GM23248 (cell line): ENCODE results near the gene TNFAIP8L1. TPM values are rescaled to one million over a fixed set of nuclear protein-coding genes. Genes with fewer than 3 reads are reported as not detected.

Experiments
- DNase-seq: peaks from one replicate; pipeline ENCODE4 v3.0.0-alpha.2; 2015
- H2AFZ ChIP-seq: fragments of 200-600 bp; sonication (generic); 2 replicates; pipeline ENCODE4 v1.6.1; 2016; ENCODE audit warnings: antibody characterized with exemption
- H3F3A ChIP-seq: fragments of 200-600 bp; sonication (generic); 2 replicates; pipeline ENCODE4 v1.6.1; 2016; ENCODE audit warnings: mild to moderate bottlenecking, antibody characterized with exemption, mixed run types; ENCODE audit not compliant: insufficient read depth
- H3K27ac ChIP-seq: fragments of 200-600 bp; sonication (generic); 2 replicates; pipeline ENCODE4 v1.5.1; 2016; ENCODE audit warnings: mild to moderate bottlenecking
- H3K27me3 ChIP-seq: fragments of 200-600 bp; sonication (generic); replicated peaks from 2 replicates; pipeline ENCODE4 v1.6.1; 2016; ENCODE audit warnings: mild to moderate bottlenecking; ENCODE audit not compliant: insufficient read depth
- H3K36me3 ChIP-seq: fragments of 200-600 bp; sonication (generic); 2 replicates; pipeline ENCODE4 v1.6.1; 2016; ENCODE audit warnings: low read depth, mild to moderate bottlenecking
- H3K4me1 ChIP-seq: fragments of 200-600 bp; sonication (generic); 2 replicates; pipeline ENCODE4 v1.6.1; 2016; ENCODE audit warnings: mild to moderate bottlenecking; ENCODE audit not compliant: insufficient read depth
- H3K4me2 ChIP-seq: fragments of 200-600 bp; sonication (generic); one replicate; pipeline ENCODE4 v1.6.1; 2016; ENCODE audit warnings: mild to moderate bottlenecking; ENCODE audit not compliant: unreplicated experiment
- H3K4me3 ChIP-seq: fragments of 200-600 bp; sonication (generic); 2 replicates; pipeline ENCODE4 v1.5.1; 2016; ENCODE audit warnings: mild to moderate bottlenecking
- H3K79me2 ChIP-seq: fragments of 200-600 bp; sonication (generic); 2 replicates; pipeline ENCODE4 v1.6.1; 2016; ENCODE audit warnings: mild to moderate bottlenecking; ENCODE audit not compliant: insufficient read depth
- H3K9ac ChIP-seq: fragments of 200-600 bp; sonication (generic); 2 replicates; pipeline ENCODE4 v1.6.1; 2016; ENCODE audit warnings: mild to moderate bottlenecking
- H3K9me2 ChIP-seq: fragments of 200-600 bp; sonication (generic); 2 replicates; pipeline ENCODE4 v1.6.1; 2016; ENCODE audit warnings: mixed run types, mild to moderate bottlenecking, moderate library complexity; ENCODE audit not compliant: insufficient read depth
- H3K9me3 ChIP-seq: fragments of 200-600 bp; sonication (generic); one replicate; pipeline ENCODE4 v1.6.1; 2017; ENCODE audit warnings: low read depth
- H4K20me1 ChIP-seq: fragments of 200-600 bp; sonication (generic); 2 replicates; pipeline ENCODE4 v1.6.0; 2016; ENCODE audit not compliant: insufficient read depth
- EZH2 ChIP-seq: fragments of 200-600 bp; sonication (generic); IDR thresholded peaks from 2 replicates; pipeline ENCODE4 v1.6.1; 2018; ENCODE audit warnings: antibody characterized with exemption, mild to moderate bottlenecking; ENCODE audit not compliant: insufficient read depth, poor library complexity, severe bottlenecking
- EZH2phosphoT487 ChIP-seq: fragments of 200-600 bp; sonication (generic); IDR thresholded peaks from 2 replicates; pipeline ENCODE4 v1.6.1; 2018; ENCODE audit warnings: antibody characterized with exemption, moderate library complexity, mild to moderate bottlenecking, low read depth; ENCODE audit not compliant: insufficient read depth
- WGBS, 2 experiments: methylation state at CpG; one replicate each; pipeline ENCODE4 v1.1.6; 2015 to 2017; ENCODE audit warnings: low lambda C conversion rate in 2 of 2, low coverage in 1 of 2; ENCODE audit errors: missing lambda C conversion rate in 2 of 2; 5-methylcytosine and 5-hydroxymethylcytosine counted together
- in situ Hi-C: fragments of 300-500 bp; cut with MboI; formaldehyde crosslinking; loops from 2 replicates; pipeline ENCODE4 v1.15.0; 2020
- polyA plus RNA-seq: library from polyadenylated mRNA; unstranded; fragments of >200 nt; fragmentation: Nextera tagmentation; extraction: Ambion mirVana; gene quantifications from 2 replicates; pipeline ENCODE4 v1.2.1, GENCODE V29; 2016
- total RNA-seq: library from RNA; depleted of rRNA; stranded (reverse); fragments of >200 nt; shearing (Covaris generic); gene quantifications from 2 replicates; pipeline ENCODE4 v1.2.3, GENCODE V29; 2014

TNFAIP8L1 gene
- total and polyA plus RNA-seq, 2 experiments from 2014 or later = 0.86 to 2.0 TPM

GRCh38 chr19:4657835-4658234, 18.5 kb downstream of the TNFAIP8L1 start:
- H4K20me1 ChIP-seq = no peaks in the 10 kb centered on the region
- H3K9me3 ChIP-seq = no peaks in the 10 kb centered on the region
- no peaks in the 10 kb centered on the region for H3K79me2 ChIP-seq
- no peaks in the 10 kb centered on the region for H3K4me1 ChIP-seq
- TF ChIP-seq EZH2phosphoT487 (no peak), EZH2 (no peak)
- in situ Hi-C loops = no loop called here
- no peak overlapping the region for H3K4me2 ChIP-seq
- H3K36me3 ChIP-seq = peaks cover 18% of the 10 kb centered on the region; the same call in 1 of the 2 replicates
- no peak overlapping the region for H2AFZ ChIP-seq
- H3K9me2 ChIP-seq = no peaks in the 10 kb centered on the region
- no peak overlapping the region for H3K27ac ChIP-seq
- no peak overlapping the region for H3K9ac ChIP-seq
- no peak for DNase-seq
- H3K27me3 ChIP-seq = no peaks in the 10 kb centered on the region
- H3F3A ChIP-seq = 0 out of 2 replicates have a peak, but pooled peaks cover 4% of the 10 kb centered on the region
- WGBS, 2 experiments = 98 to 99% methylated on average over 8 of the region's 8 CpGs
- H3K4me3 ChIP-seq = no peak overlapping the region

DNA sequence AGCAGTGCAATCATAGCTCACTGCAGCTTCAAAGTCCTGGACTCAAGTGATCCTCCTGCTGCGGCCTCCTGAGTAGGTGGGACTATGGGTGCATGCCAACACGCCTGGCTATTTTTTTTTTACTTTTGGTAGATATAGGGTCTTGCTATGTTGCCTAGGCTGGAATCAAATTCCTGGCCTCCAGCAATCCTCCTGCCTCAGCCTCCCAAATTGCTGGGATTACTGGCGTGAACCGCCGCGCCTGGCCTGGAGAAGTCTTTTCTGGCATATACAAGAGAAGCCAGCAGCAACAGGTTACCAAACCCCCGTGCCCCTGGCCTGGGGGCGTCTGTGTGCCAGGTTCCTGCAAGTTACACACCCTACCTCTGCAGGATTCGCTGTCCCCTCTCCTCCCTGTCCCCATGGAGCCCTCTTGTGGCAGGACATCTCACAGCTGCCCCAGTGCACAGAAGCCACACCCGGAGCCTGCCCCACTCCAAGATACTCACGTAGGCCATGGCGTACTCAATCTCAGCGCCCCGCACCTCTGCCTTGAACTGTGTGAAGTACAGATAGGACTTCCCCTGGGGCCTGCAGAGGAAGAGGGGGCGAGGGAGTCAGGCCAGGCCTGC, 21.0 kb downstream of the TNFAIP8L1 start:
- peaks cover 15% of the 10 kb centered on the region for H3K79me2 ChIP-seq
- no peak overlapping the region for H3K9ac ChIP-seq
- H2AFZ ChIP-seq = no peak overlapping the region
- 0 out of 2 replicates have a peak, but pooled peaks cover 2% of the 10 kb centered on the region for H3F3A ChIP-seq
- no peaks in the 10 kb centered on the region for H3K27me3 ChIP-seq
- H3K27ac ChIP-seq = no peak overlapping the region
- H3K36me3 ChIP-seq = peaks cover 23% of the 10 kb centered on the region; the same call in 1 of the 2 replicates
- H3K9me2 ChIP-seq = no peaks in the 10 kb centered on the region
- no peaks in the 10 kb centered on the region for H3K4me1 ChIP-seq
- H3K4me2 ChIP-seq = no peak overlapping the region
- TF ChIP-seq EZH2 (no peak), EZH2phosphoT487 (no peak)
- no peaks in the 10 kb centered on the region for H4K20me1 ChIP-seq
- in situ Hi-C loops = no loop called here
- WGBS, 2 experiments = 88 to 92% methylated on average over 15 of the region's 15 CpGs
- H3K4me3 ChIP-seq = no peak overlapping the region
- no peaks in the 10 kb centered on the region for H3K9me3 ChIP-seq
- no peak for DNase-seq

- H3K36me3 ChIP-seq = peaks cover 23% of the 10 kb centered on the region; the same call in 1 of the 2 replicates
- WGBS, 2 experiments = 94 to 97% methylated on average over 4 of the region's 4 CpGs
Observed at GRCh38 chr19:4660993-4661392, 21.7 kb downstream of the TNFAIP8L1 start.

DNA sequence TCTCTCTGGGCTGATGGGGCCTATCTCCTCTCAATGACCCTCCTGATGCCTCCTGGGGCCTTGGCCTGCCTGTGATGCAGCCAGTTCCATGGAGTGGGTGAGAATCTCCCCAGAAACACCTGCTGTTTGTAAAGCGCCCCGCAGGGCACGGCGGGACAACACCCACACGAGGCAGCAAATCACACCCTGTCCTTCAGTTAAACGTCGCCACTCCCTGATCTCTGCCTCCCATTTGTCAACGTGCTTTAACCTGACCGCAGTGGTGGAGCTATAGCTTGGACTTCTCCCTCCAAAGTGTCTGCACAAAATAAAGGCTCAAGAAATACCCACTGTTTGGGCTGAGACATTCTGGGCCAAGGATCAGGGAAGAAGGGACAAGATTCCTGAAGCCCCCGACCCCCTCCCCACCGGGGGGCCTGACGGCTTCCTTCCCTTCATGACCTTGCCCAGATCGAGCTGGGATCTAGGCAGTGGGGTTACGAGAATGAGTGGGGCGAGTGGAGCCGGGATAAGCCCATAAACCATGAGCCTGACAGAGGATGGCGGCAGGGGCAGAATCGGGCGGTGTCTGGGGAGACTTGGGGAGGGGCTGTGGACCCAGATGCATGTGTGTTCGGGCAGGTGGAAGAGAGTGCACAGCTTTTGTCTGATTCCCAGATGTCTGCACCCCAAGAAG, 22.8 kb downstream of the TNFAIP8L1 start:
- in situ Hi-C loops = no loop called here
- WGBS, 2 experiments = 88 to 89% methylated on average over 20 of the region's 20 CpGs
- Histone ChIP-seq H3K9me3 (no peaks in the 10 kb centered on the region), H3K9me2 (no peaks in the 10 kb centered on the region), H4K20me1 (no peaks in the 10 kb centered on the region), H3K4me1 (no peaks in the 10 kb centered on the region), H3K27me3 (no peaks in the 10 kb centered on the region), H3K9ac (no peak overlapping the region), H3F3A (no peaks in the 10 kb centered on the region), H2AFZ (no peak overlapping the region), H3K36me3 (peaks cover 30% of the 10 kb centered on the region), H3K4me3 (no peak overlapping the region), H3K27ac (no peak overlapping the region), H3K79me2 (peaks cover 30% of the 10 kb centered on the region), H3K4me2 (no peak overlapping the region)
- TF ChIP-seq EZH2phosphoT487 = no peak
- TF ChIP-seq EZH2 = no peak
- DNase-seq = no peak

More at GRCh38 chr19:4660993-4661392, 21.7 kb downstream of the TNFAIP8L1 start:
- Histone ChIP-seq H3K9ac (no peak overlapping the region), H4K20me1 (no peaks in the 10 kb centered on the region), H2AFZ (no peak overlapping the region), H3K9me3 (no peaks in the 10 kb centered on the region), H3K9me2 (no peaks in the 10 kb centered on the region), H3K79me2 (peaks cover 19% of the 10 kb centered on the region), H3K4me1 (no peaks in the 10 kb centered on the region), H3K4me3 (no peak overlapping the region), H3F3A (no peaks in the 10 kb centered on the region), H3K4me2 (no peak overlapping the region), H3K27me3 (no peaks in the 10 kb centered on the region), H3K27ac (no peak overlapping the region)
- TF ChIP-seq EZH2phosphoT487 = no peak
- TF ChIP-seq EZH2 = no peak
- in situ Hi-C loops = no loop called here
- DNase-seq = no peak
